Measurements from ENCODE around the gene IRAK1. TPM values are rescaled to one million over a fixed set of nuclear protein-coding genes. Genes with fewer than 3 reads are reported as not detected.

The IRAK1 gene
- polyA plus RNA-seq, 1 donor from 2014 or later: 6.8 TPM

GRCh38 chrX:154013614-154014360 lies 5.9 kb downstream of the IRAK1 start:
- no peak overlapping the region for H2AFZ ChIP-seq (ENCODE audit: low read depth, low read length)
- no peaks in the 10 kb centered on the region for H3K79me2 ChIP-seq (replicated peaks; ENCODE audit: insufficient read depth, low read length)
- H3K36me3 ChIP-seq (ENCODE audit: insufficient read depth, low read length): no peaks in the 10 kb centered on the region
- H3K27ac ChIP-seq (ENCODE audit: low read length): no peak overlapping the region
- H3K9ac ChIP-seq (ENCODE audit: low read length): no peak overlapping the region
- no peaks in the 10 kb centered on the region for H3K9me2 ChIP-seq (ENCODE audit: insufficient read depth, low read length)
- no peak overlapping the region for H3K4me3 ChIP-seq (ENCODE audit: low read length)
- no peak for TF ChIP-seq MXI1 (conservative IDR thresholded peaks at IDR 0.05; ENCODE audit: poor library complexity, severe bottlenecking)
- no peak for TF ChIP-seq TAF1 (IDR thresholded peaks at IDR 0.05; ENCODE audit: low read depth)
- TF ChIP-seq RAD21 (conservative IDR thresholded peaks at IDR 0.05): peak; percentile 58
- TF ChIP-seq EZH2 (IDR thresholded peaks at IDR 0.05; ENCODE audit: borderline replicate concordance, insufficient read depth, low read length, poor library complexity, severe bottlenecking): no peak
- TF ChIP-seq SMC3 (conservative IDR thresholded peaks at IDR 0.05; ENCODE audit: poor library complexity): peak; percentile 66
- peak; percentile 72 for TF ChIP-seq CTCF (IDR thresholded peaks at IDR 0.05; ENCODE audit: poor library complexity, severe bottlenecking)
- TF ChIP-seq POLR2AphosphoS5 (IDR thresholded peaks at IDR 0.05): no peak
- no peak for TF ChIP-seq REST (IDR thresholded peaks at IDR 0.05; ENCODE audit: borderline replicate concordance)
- TF ChIP-seq EP300 (conservative IDR thresholded peaks at IDR 0.05; ENCODE audit: poor library complexity, severe bottlenecking): no peak
- no peaks in the 10 kb centered on the region for H3K9me3 ChIP-seq (ENCODE audit: low read length)
- H3F3A ChIP-seq (ENCODE audit: insufficient read depth, low read length, poor library complexity, severe bottlenecking): no peaks in the 10 kb centered on the region
- H3K4me2 ChIP-seq (ENCODE audit: low read length): no peak overlapping the region
- H3K27me3 ChIP-seq (ENCODE audit: insufficient read depth, low read depth, low read length): no peaks in the 10 kb centered on the region
- no peaks in the 10 kb centered on the region for H4K20me1 ChIP-seq (ENCODE audit: insufficient read depth)

- H3F3A ChIP-seq (ENCODE audit: insufficient read depth, low read length, poor library complexity, severe bottlenecking): no peaks in the 10 kb centered on the region
- no peak overlapping the region for H3K27ac ChIP-seq (ENCODE audit: low read length)
- H3K9me3 ChIP-seq (ENCODE audit: low read length): no peaks in the 10 kb centered on the region
- H3K79me2 ChIP-seq (replicated peaks; ENCODE audit: insufficient read depth, low read length): no peaks in the 10 kb centered on the region
- no peak overlapping the region for H3K4me2 ChIP-seq (ENCODE audit: low read length)
- no peak overlapping the region for H3K4me3 ChIP-seq (ENCODE audit: low read length)
- H3K9me2 ChIP-seq (ENCODE audit: insufficient read depth, low read length): no peaks in the 10 kb centered on the region
- H3K27me3 ChIP-seq (ENCODE audit: insufficient read depth, low read depth, low read length): no peaks in the 10 kb centered on the region
- no peaks in the 10 kb centered on the region for H3K36me3 ChIP-seq (ENCODE audit: insufficient read depth, low read length)
- no peak for TF ChIP-seq POLR2AphosphoS5 (IDR thresholded peaks at IDR 0.05)
- no peak for TF ChIP-seq TAF1 (IDR thresholded peaks at IDR 0.05; ENCODE audit: low read depth)
- TF ChIP-seq EZH2 (IDR thresholded peaks at IDR 0.05; ENCODE audit: borderline replicate concordance, insufficient read depth, low read length, poor library complexity, severe bottlenecking): no peak
- no peak for TF ChIP-seq REST (IDR thresholded peaks at IDR 0.05; ENCODE audit: borderline replicate concordance)
- TF ChIP-seq EP300 (conservative IDR thresholded peaks at IDR 0.05; ENCODE audit: poor library complexity, severe bottlenecking): no peak
- no peak for TF ChIP-seq MXI1 (conservative IDR thresholded peaks at IDR 0.05; ENCODE audit: poor library complexity, severe bottlenecking)
- TF ChIP-seq SMC3 (conservative IDR thresholded peaks at IDR 0.05; ENCODE audit: poor library complexity): no peak
- TF ChIP-seq RAD21 (conservative IDR thresholded peaks at IDR 0.05): no peak
- no peaks in the 10 kb centered on the region for H4K20me1 ChIP-seq (ENCODE audit: insufficient read depth)
- no peak overlapping the region for H2AFZ ChIP-seq (ENCODE audit: low read depth, low read length)
- no peak overlapping the region for H3K9ac ChIP-seq (ENCODE audit: low read length)
These were observed 6.7 kb downstream of the IRAK1 start for GRCh38 chrX:154013001-154013421.
